Small intestine (tissue), 7 donors: ENCODE measurements around the gene SOCS3. TPM values are rescaled to one million over a fixed set of nuclear protein-coding genes. Genes with fewer than 3 reads are reported as not detected.

ENCODE experiments used
- DNase-seq, 2 donors: peaks; one replicate each; pipeline versions ENCODE4 v3.0.0 to v3.0.0-alpha.2; 2013
- FAIRE-seq: peaks from 2 replicates; lab custom pipeline; 2012; peaks lifted over from hg19 to GRCh38; lab: Jason Lieb, UNC
- H3K27ac ChIP-seq, 3 donors: one replicate each; pipeline ENCODE4 v1.5.1; 2013; ENCODE audit warnings: low read length in 2 of 3, mild to moderate bottlenecking in 2 of 3, control low read depth in 1 of 3, inconsistent platforms in 1 of 3, low read depth in 1 of 3, moderate library complexity in 1 of 3
- H3K27me3 ChIP-seq, 3 donors: one replicate each; pipeline ENCODE4 v1.6.1; 2013; ENCODE audit warnings: low read length in 3 of 3, inconsistent platforms in 1 of 3; ENCODE audit not compliant: control insufficient read depth in 3 of 3, insufficient read depth in 3 of 3
- H3K36me3 ChIP-seq, 3 donors: one replicate each; pipeline ENCODE4 v1.6.1; 2013; ENCODE audit warnings: low read length in 3 of 3, inconsistent platforms in 1 of 3, low read depth in 1 of 3, mild to moderate bottlenecking in 1 of 3, moderate library complexity in 1 of 3; ENCODE audit not compliant: control insufficient read depth in 3 of 3, insufficient read depth in 2 of 3
- H3K4me1 ChIP-seq, 3 donors: one replicate each; pipeline ENCODE4 v1.6.1; 2013; ENCODE audit warnings: low read length in 2 of 3, inconsistent platforms in 1 of 3, low read depth in 1 of 3, mild to moderate bottlenecking in 1 of 3, moderate library complexity in 1 of 3; ENCODE audit not compliant: control insufficient read depth in 3 of 3, insufficient read depth in 2 of 3
- H3K4me3 ChIP-seq, 3 donors: one replicate each; pipeline ENCODE4 v1.5.1; 2013; ENCODE audit warnings: low read length in 3 of 3, control low read depth in 1 of 3, inconsistent platforms in 1 of 3, low read depth in 1 of 3, mild to moderate bottlenecking in 1 of 3, moderate library complexity in 1 of 3
- H3K9me3 ChIP-seq, 2 donors: one replicate each; pipeline ENCODE4 v1.6.1; 2013; ENCODE audit warnings: low read depth in 1 of 2, low read length in 1 of 2; ENCODE audit not compliant: control insufficient read depth in 2 of 2, insufficient read depth in 1 of 2
- WGBS, 3 donors: extraction: QIAGEN DNeasy Blood & Tissue Kit; methylation state at CpG; one replicate each; pipeline ENCODE4 v1.1.7; 2013; 5-methylcytosine and 5-hydroxymethylcytosine counted together
- polyA plus RNA-seq, 4 donors: library from polyadenylated mRNA; stranded (reverse) in 3 of 4; unstranded in 1 of 4; fragments of 200-250 nt in 3 of 4; fragments of 120-200 nt in 1 of 4; gene quantifications; one replicate each; pipeline versions ENCODE4 v1.2.1 to v1.2.3, GENCODE V29; 2013
- donor health status: healthy with polysubstance abuse.
- donor health status: control.
- donor health status: control.
- donor health status: Bipolar disorder and iron deficiency.
- donor health status: healthy.

The SOCS3 gene
- polyA plus RNA-seq, 4 donors, result 3.4 to 67.3 (median 17.2) TPM

DNA sequence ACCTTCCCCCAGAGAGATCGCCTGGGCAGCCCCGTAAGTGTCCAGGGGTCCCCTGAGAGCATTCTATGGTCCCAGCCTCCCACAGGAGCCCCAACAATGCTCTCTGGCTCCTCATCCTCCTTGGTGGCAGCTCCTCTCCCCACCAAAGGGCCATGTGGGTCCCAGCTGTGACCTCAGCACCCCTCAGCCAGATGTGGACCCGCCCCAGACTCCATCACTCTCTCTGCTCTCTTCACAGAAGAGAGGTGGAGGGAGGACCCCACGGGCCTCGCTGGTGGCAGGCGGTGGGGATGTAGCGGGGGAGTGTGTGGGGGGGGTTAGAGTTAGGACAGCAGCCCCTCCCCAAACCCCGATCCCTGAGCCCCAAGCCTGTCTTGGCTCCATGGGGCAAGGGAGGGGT, 41.0 kb downstream of the SOCS3 start:
- no peaks in the 10 kb centered on the region for H3K27me3 ChIP-seq
- DNase-seq, result no peak
- H3K27ac ChIP-seq, result no peak overlapping the region
- H3K9me3 ChIP-seq, result no peaks in the 10 kb centered on the region
- peaks cover 3 to 56% (median 13%) of the 10 kb centered on the region in 3 donors for H3K4me1 ChIP-seq
- 85 to 89% (median 89%) methylated on average over 7 to 8 of the region's 8 CpGs for WGBS, 3 donors
- no peak overlapping the region for H3K4me3 ChIP-seq
- H3K36me3 ChIP-seq, result no peaks in the 10 kb centered on the region
- no peak for FAIRE-seq

GRCh38 chr17:78318407-78318806, 41.5 kb downstream of the SOCS3 start:
- WGBS, 3 donors, result 84 to 90% (median 87%) methylated on average over 8 of the region's 8 CpGs
- H3K36me3 ChIP-seq, result no peaks in the 10 kb centered on the region
- H3K4me1 ChIP-seq, result peaks cover 3 to 55% (median 12%) of the 10 kb centered on the region in 3 donors
- DNase-seq (no peak), FAIRE-seq (no peak)
- H3K27me3 ChIP-seq, result no peaks in the 10 kb centered on the region
- no peak overlapping the region for H3K4me3 ChIP-seq
- H3K9me3 ChIP-seq, result no peaks in the 10 kb centered on the region
- H3K27ac ChIP-seq, result peak overlapping the region in 2 of 3 donors; percentile 98

DNA sequence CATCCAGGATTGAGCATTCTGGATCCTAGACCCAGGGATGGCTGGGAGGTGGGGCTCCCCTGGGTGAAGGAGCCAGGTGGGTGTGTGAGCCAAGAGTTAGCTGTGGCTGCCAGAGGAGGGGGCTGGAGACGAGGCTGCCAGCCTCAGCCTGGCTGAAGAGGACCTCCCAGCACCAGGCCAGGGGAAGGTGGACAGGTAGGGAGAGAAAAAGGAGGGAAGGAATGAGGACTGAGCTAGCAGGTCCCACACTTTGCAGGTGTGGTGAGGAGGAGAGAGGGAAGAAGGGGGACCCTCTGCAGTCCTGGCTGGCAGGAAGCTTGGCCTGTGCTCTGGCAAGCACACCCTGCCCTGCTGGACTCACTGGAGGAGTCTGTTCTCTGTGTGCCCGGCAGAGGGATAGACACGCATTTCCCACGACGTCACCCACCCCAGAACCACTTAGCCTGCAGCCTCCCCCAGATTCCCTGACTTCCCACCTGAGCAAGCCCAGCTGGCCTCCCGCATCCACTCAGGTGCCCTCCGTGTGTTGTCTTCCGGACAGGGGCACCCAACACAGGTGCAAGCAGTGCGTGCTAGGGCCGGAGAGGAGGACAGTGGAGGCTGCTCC, 42.0 kb downstream of the SOCS3 start:
- H3K27me3 ChIP-seq, result no peaks in the 10 kb centered on the region
- H3K27ac ChIP-seq, result peak overlapping the region in 2 of 3 donors; percentile 98
- no peaks in the 10 kb centered on the region for H3K36me3 ChIP-seq
- FAIRE-seq (no peak), DNase-seq (peak in 1 of 2 donors; percentile 41)
- H3K4me1 ChIP-seq, result peaks cover 3 to 50% (median 12%) of the 10 kb centered on the region in 3 donors
- WGBS, 3 donors, result 59 to 78% (median 62%) methylated on average over 10 of the region's 10 CpGs
- H3K9me3 ChIP-seq, result no peaks in the 10 kb centered on the region
- H3K4me3 ChIP-seq, result no peak overlapping the region

GRCh38 chr17:78316867-78317789, 42.7 kb downstream of the SOCS3 start:
- Histone ChIP-seq H3K36me3 (no peaks in the 10 kb centered on the region), H3K27me3 (no peaks in the 10 kb centered on the region), H3K9me3 (no peaks in the 10 kb centered on the region), H3K4me1 (peaks cover 3 to 43% (median 12%) of the 10 kb centered on the region in 3 donors), H3K27ac (peak overlapping the region; percentile 77 to 98 (median 98)), H3K4me3 (peak overlapping the region in 1 of 3 donors; percentile 16)
- FAIRE-seq, result no peak
- peak; percentile 89 to 92 for DNase-seq
- WGBS, 3 donors, result 6 to 38% (median 22%) methylated on average over 20 of the region's 20 CpGs

- Histone ChIP-seq H3K36me3 (no peaks in the 10 kb centered on the region), H3K27me3 (no peaks in the 10 kb centered on the region), H3K9me3 (no peaks in the 10 kb centered on the region), H3K27ac (peak overlapping the region; percentile 77 to 98 (median 98)), H3K4me1 (peaks cover 3 to 43% (median 12%) of the 10 kb centered on the region in 3 donors), H3K4me3 (peak overlapping the region in 1 of 3 donors; percentile 16)
- no peak for FAIRE-seq
- DNase-seq, result peak in 1 of 2 donors; percentile 54
- 53 to 63% (median 57%) methylated on average over 22 of the region's 22 CpGs for WGBS, 3 donors
These were observed 43.6 kb downstream of the SOCS3 start for GRCh38 chr17:78316115-78316866.

- no peaks in the 10 kb centered on the region for H3K27me3 ChIP-seq
- H3K36me3 ChIP-seq, result no peaks in the 10 kb centered on the region
- H3K4me1 ChIP-seq, result peaks cover 3 to 43% (median 12%) of the 10 kb centered on the region in 3 donors
- H3K27ac ChIP-seq, result peak overlapping the region; percentile 77 to 98 (median 98)
- H3K9me3 ChIP-seq, result no peaks in the 10 kb centered on the region
- DNase-seq (peak; percentile 38 to 62), FAIRE-seq (no peak)
- 11 to 21% (median 13%) methylated on average over 12 of the region's 12 CpGs for WGBS, 3 donors
- H3K4me3 ChIP-seq, result no peak overlapping the region
These were observed 44.3 kb downstream of the SOCS3 start for GRCh38 chr17:78315355-78316114.

GRCh38 chr17:78314683-78315354, 45.1 kb downstream of the SOCS3 start:
- Histone ChIP-seq H3K4me3 (peak overlapping the region in 1 of 3 donors; percentile 11), H3K9me3 (no peaks in the 10 kb centered on the region), H3K27me3 (no peaks in the 10 kb centered on the region), H3K27ac (peak overlapping the region; percentile 12 to 98 (median 98)), H3K36me3 (no peaks in the 10 kb centered on the region), H3K4me1 (peaks cover 3 to 43% (median 12%) of the 10 kb centered on the region in 3 donors)
- no peak for FAIRE-seq
- no peak for DNase-seq
- WGBS, 3 donors, result 59 to 81% (median 66%) methylated on average over 12 of the region's 12 CpGs
